GM12865 (cell line): ENCODE measurements around the gene EZH2.

ENCODE experiments used
- DNase-seq: peaks from one replicate; pipeline ENCODE4 v3.0.0; 2010; ENCODE audit warnings: low read depth
- H3K4me3 ChIP-seq: 2 replicates; pipeline ENCODE4 v1.5.1; 2011; ENCODE audit warnings: mild to moderate bottlenecking, low read depth, low read length, control low read depth
- CTCF ChIP-seq: IDR thresholded peaks from 2 replicates; pipeline ENCODE4 v1.5.1; 2011; ENCODE audit warnings: low read length, control low read depth, low read depth, inconsistent platforms; ENCODE audit not compliant: insufficient read depth; ENCODE audit errors: missing control alignments

Gene EZH2

GRCh38 chr7:148831782-148832181, 52.3 kb downstream of the EZH2 start:
- no peak overlapping the region for H3K4me3 ChIP-seq
- no peak for TF ChIP-seq CTCF
- DNase-seq, result no peak

GRCh38 chr7:148830897-148831692, 53.0 kb downstream of the EZH2 start:
- no peak for TF ChIP-seq CTCF
- no peak overlapping the region for H3K4me3 ChIP-seq
- no peak for DNase-seq

- H3K4me3 ChIP-seq, result no peak overlapping the region
- TF ChIP-seq CTCF, result no peak
- no peak for DNase-seq
Measured at GRCh38 chr7:148828965-148829364, 55.1 kb downstream of the EZH2 start.

- no peak for TF ChIP-seq CTCF
- no peak overlapping the region for H3K4me3 ChIP-seq
Measured at GRCh38 chr7:148825338-148825737, 58.8 kb downstream of the EZH2 start.

GRCh38 chr7:148824864-148825263, 59.2 kb downstream of the EZH2 start:
- no peak for TF ChIP-seq CTCF
- H3K4me3 ChIP-seq, result no peak overlapping the region
- no peak for DNase-seq

More at GRCh38 chr7:148825338-148825737, 58.8 kb downstream of the EZH2 start:
- no peak for DNase-seq

GRCh38 chr7:148821422-148821821, 62.7 kb downstream of the EZH2 start:
- DNase-seq, result no peak
- H3K4me3 ChIP-seq, result no peak overlapping the region
- TF ChIP-seq CTCF, result no peak
